ENCODE results near the gene BCR.

Gene BCR

GRCh38 chr22:23178512-23179254 is 1.6 kb upstream of the BCR start:
- peak; percentile 78 for DNase-seq

- no peak for DNase-seq
Observed at GRCh38 chr22:23179381-23180299, 669 bp upstream of the BCR start.

GRCh38 chr22:23180893-23181720 is 798 bp downstream of the BCR start:
- no peak for DNase-seq

GRCh38 chr22:23181721-23182308 is 1.5 kb downstream of the BCR start:
- DNase-seq = no peak

GRCh38 chr22:23182309-23183060 is 2.2 kb downstream of the BCR start:
- DNase-seq = peak; percentile 65

GRCh38 chr22:23183061-23183698 is 2.9 kb downstream of the BCR start:
- DNase-seq = peak; percentile 94

GRCh38 chr22:23184100-23184763 is 3.9 kb downstream of the BCR start:
- no peak for DNase-seq

GRCh38 chr22:23184764-23185113 is 4.4 kb downstream of the BCR start:
- no peak for DNase-seq

- DNase-seq = no peak
Observed at GRCh38 chr22:23187211-23187610, 6.9 kb downstream of the BCR start.

GRCh38 chr22:23187871-23188700 is 7.8 kb downstream of the BCR start:
- DNase-seq = no peak

- no peak for DNase-seq
Observed at GRCh38 chr22:23190526-23190925, 10.2 kb downstream of the BCR start.

GRCh38 chr22:23192133-23192532 is 11.8 kb downstream of the BCR start:
- no peak for DNase-seq

- peak; percentile 53 for DNase-seq
Observed at GRCh38 chr22:23192558-23192957, 12.2 kb downstream of the BCR start.

- DNase-seq = no peak
Observed at GRCh38 chr22:23193196-23193827, 13.0 kb downstream of the BCR start.

GRCh38 chr22:23193882-23194281 is 13.6 kb downstream of the BCR start:
- DNase-seq = no peak

GRCh38 chr22:23196165-23196564 is 15.9 kb downstream of the BCR start:
- DNase-seq = no peak

GRCh38 chr22:23197836-23198235 is 17.5 kb downstream of the BCR start:
- DNase-seq = no peak

- no peak for DNase-seq
Observed at GRCh38 chr22:23199159-23199558, 18.9 kb downstream of the BCR start.

- no peak for DNase-seq
Observed at GRCh38 chr22:23200898-23201297, 20.6 kb downstream of the BCR start.

Measured in islet precursor cell (in vitro differentiated cells).